Suprapubic skin (tissue), 3 donors: ENCODE results near the gene ST3GAL3.

ENCODE experiments used
- CTCF ChIP-seq, 2 donors: fragments of 200-600 bp in 1 of 2; fragments of 450-650 bp in 1 of 2; sonication (generic) in 1 of 2; IDR thresholded peaks; one replicate each; pipeline ENCODE4 v1.5.1; 2016 to 2019; ENCODE audit warnings: antibody characterized with exemption in 2 of 2, mild to moderate bottlenecking in 1 of 2, moderate library complexity in 1 of 2
- POLR2A ChIP-seq, 2 donors: fragments of 450-650 bp; IDR thresholded peaks; one replicate each; pipeline ENCODE4 v1.6.1; 2017; ENCODE audit warnings: antibody characterized with exemption in 2 of 2, mild to moderate bottlenecking in 2 of 2, moderate library complexity in 2 of 2

- TF ChIP-seq POLR2A (IDR thresholded peaks at IDR 0.05): no peak
- no peak for TF ChIP-seq CTCF (IDR thresholded peaks at IDR 0.05)
Measured at GRCh38 chr1:43856188-43856587, 148.9 kb downstream of the ST3GAL3 start.
